UCSD-AML1 (cell line): ENCODE data around the gene NCAPD2.

ENCODE experiments used
- DNase-seq: peaks from one replicate; lab custom pipeline; 2025; ENCODE audit not compliant: unreplicated experiment; lab: John Stamatoyannopoulos, UW

Gene NCAPD2

DNA sequence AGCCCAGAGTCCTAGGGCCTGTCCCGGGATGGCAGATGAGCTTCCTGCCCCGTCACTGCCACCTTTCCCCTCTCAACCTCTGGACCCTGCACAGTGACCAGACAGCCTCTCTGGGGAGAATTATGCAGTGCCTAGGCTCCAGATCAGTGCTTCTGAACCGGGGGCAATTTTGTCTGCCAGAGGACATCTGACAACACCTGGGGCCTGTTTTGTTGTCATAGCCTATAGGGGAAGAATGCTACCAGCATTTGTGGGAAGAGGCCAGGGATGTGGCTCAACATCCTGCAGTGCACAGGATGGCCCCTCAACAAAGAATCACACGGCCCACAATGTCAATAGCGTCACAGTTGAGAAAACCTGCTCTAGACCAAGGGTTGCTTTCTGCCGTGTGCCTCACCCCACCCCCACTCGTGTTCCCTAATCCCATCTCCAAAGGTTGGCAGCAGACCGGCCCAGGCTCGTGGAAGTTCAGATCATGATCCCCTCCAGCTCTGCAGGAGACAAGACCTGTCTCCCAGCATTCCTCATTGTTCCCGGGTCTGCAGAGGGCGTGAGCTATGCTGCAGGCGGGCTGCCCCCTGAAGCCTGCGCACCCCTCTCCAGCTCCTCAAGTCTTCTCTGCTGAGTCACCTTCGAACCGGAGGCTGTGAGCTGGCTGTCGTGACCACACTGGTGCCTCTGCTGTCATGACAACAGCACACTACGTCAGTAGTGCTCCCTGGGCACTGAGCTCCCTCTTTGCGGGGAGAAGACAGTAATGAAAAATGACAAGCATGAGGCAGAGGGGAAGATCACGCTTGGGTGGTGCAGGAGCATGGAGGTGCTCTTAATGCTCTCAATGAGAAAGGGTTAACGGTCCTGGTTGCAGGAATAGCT is 38.4 kb downstream of the NCAPD2 start:
- DNase-seq, result peak; percentile 82

DNA sequence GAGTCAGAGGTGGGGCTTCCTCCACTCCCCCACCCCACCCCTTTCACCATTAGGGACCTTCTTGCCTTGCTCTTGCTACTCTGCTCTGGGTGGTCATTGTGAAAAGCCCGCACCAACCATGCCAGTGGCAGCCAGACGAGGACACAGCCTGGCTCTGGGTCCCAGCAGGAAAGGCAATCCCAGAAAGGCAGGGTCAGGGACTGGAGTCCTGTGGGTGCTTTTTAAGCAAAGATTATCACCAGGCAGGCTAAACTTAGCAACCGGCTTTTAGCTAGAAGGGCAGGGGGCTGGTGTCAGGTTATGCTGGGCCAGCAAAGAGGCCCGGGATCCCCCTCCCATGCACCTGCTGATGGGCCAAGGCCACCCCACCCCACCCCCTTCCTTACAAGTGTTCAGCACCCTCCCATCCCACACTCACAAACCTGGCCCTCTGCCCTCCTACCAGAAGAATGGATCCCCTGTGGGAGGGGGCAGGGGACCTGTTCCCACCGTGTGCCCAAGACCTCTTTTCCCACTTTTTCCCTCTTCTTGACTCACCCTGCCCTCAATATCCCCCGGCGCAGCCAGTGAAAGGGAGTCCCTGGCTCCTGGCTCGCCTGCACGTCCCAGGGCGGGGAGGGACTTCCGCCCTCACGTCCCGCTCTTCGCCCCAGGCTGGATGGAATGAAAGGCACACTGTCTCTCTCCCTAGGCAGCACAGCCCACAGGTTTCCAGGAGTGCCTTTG is 39.2 kb downstream of the NCAPD2 start:
- peak; percentile 81 for DNase-seq

DNA sequence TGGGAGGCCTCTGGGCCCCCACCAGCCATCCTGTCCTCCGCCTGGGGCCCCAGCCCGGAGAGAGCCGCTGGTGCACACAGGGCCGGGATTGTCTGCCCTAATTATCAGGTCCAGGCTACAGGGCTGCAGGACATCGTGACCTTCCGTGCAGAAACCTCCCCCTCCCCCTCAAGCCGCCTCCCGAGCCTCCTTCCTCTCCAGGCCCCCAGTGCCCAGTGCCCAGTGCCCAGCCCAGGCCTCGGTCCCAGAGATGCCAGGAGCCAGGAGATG is 39.7 kb downstream of the NCAPD2 start:
- no peak for DNase-seq

DNA sequence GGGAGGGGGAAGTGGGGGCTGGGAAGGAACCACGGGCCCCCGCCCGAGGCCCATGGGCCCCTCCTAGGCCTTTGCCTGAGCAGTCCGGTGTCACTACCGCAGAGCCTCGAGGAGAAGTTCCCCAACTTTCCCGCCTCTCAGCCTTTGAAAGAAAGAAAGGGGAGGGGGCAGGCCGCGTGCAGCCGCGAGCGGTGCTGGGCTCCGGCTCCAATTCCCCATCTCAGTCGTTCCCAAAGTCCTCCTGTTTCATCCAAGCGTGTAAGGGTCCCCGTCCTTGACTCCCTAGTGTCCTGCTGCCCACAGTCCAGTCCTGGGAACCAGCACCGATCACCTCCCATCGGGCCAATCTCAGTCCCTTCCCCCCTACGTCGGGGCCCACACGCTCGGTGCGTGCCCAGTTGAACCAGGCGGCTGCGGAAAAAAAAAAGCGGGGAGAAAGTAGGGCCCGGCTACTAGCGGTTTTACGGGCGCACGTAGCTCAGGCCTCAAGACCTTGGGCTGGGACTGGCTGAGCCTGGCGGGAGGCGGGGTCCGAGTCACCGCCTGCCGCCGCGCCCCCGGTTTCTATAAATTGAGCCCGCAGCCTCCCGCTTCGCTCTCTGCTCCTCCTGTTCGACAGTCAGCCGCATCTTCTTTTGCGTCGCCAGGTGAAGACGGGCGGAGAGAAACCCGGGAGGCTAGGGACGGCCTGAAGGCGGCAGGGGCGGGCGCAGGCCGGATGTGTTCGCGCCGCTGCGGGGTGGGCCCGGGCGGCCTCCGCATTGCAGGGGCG is 40.2 kb downstream of the NCAPD2 start, which contains the start of gene GAPDH:
Gene GAPDH (plus strand): TSS at position 595 of the 772 bp plus-strand sequence. CDS start 316 bp downstream, outside the sequence.
- peak; percentile 92 for DNase-seq

DNA sequence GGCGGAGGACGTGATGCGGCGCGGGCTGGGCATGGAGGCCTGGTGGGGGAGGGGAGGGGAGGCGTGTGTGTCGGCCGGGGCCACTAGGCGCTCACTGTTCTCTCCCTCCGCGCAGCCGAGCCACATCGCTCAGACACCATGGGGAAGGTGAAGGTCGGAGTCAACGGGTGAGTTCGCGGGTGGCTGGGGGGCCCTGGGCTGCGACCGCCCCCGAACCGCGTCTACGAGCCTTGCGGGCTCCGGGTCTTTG is 40.7 kb downstream of the NCAPD2 start:
- no peak for DNase-seq

DNA sequence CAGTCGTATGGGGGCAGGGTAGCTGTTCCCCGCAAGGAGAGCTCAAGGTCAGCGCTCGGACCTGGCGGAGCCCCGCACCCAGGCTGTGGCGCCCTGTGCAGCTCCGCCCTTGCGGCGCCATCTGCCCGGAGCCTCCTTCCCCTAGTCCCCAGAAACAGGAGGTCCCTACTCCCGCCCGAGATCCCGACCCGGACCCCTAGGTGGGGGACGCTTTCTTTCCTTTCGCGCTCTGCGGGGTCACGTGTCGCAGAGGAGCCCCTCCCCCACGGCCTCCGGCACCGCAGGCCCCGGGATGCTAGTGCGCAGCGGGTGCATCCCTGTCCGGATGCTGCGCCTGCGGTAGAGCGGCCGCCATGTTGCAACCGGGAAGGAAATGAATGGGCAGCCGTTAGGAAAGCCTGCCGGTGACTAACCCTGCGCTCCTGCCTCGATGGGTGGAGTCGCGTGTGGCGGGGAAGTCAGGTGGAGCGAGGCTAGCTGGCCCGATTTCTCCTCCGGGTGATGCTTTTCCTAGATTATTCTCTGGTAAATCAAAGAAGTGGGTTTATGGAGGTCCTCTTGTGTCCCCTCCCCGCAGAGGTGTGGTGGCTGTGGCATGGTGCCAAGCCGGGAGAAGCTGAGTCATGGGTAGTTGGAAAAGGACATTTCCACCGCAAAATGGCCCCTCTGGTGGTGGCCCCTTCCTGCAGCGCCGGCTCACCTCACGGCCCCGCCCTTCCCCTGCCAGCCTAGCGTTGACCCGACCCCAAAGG is 41.2 kb downstream of the NCAPD2 start:
- DNase-seq, result peak; percentile 83

DNA sequence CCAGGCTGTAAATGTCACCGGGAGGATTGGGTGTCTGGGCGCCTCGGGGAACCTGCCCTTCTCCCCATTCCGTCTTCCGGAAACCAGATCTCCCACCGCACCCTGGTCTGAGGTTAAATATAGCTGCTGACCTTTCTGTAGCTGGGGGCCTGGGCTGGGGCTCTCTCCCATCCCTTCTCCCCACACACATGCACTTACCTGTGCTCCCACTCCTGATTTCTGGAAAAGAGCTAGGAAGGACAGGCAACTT is 41.7 kb downstream of the NCAPD2 start:
- no peak for DNase-seq

DNA sequence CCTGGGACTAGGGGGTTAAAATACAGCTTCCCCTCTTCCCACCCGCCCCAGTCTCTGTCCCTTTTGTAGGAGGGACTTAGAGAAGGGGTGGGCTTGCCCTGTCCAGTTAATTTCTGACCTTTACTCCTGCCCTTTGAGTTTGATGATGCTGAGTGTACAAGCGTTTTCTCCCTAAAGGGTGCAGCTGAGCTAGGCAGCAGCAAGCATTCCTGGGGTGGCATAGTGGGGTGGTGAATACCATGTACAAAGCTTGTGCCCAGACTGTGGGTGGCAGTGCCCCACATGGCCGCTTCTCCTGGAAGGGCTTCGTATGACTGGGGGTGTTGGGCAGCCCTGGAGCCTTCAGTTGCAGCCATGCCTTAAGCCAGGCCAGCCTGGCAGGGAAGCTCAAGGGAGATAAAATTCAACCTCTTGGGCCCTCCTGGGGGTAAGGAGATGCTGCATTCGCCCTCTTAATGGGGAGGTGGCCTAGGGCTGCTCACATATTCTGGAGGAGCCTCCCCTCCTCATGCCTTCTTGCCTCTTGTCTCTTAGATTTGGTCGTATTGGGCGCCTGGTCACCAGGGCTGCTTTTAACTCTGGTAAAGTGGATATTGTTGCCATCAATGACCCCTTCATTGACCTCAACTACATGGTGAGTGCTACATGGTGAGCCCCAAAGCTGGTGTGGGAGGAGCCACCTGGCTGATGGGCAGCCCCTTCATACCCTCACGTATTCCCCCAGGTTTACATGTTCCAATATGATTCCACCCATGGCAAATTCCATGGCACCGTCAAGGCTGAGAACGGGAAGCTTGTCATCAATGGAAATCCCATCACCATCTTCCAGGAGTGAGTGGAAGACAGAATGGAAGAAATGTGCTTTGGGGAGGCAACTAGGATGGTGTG is 42.3 kb downstream of the NCAPD2 start:
- DNase-seq, result no peak

DNA sequence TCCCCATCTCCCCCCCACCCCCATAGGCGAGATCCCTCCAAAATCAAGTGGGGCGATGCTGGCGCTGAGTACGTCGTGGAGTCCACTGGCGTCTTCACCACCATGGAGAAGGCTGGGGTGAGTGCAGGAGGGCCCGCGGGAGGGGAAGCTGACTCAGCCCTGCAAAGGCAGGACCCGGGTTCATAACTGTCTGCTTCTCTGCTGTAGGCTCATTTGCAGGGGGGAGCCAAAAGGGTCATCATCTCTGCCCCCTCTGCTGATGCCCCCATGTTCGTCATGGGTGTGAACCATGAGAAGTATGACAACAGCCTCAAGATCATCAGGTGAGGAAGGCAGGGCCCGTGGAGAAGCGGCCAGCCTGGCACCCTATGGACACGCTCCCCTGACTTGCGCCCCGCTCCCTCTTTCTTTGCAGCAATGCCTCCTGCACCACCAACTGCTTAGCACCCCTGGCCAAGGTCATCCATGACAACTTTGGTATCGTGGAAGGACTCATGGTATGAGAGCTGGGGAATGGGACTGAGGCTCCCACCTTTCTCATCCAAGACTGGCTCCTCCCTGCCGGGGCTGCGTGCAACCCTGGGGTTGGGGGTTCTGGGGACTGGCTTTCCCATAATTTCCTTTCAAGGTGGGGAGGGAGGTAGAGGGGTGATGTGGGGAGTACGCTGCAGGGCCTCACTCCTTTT is 43.1 kb downstream of the NCAPD2 start:
- no peak for DNase-seq

DNA sequence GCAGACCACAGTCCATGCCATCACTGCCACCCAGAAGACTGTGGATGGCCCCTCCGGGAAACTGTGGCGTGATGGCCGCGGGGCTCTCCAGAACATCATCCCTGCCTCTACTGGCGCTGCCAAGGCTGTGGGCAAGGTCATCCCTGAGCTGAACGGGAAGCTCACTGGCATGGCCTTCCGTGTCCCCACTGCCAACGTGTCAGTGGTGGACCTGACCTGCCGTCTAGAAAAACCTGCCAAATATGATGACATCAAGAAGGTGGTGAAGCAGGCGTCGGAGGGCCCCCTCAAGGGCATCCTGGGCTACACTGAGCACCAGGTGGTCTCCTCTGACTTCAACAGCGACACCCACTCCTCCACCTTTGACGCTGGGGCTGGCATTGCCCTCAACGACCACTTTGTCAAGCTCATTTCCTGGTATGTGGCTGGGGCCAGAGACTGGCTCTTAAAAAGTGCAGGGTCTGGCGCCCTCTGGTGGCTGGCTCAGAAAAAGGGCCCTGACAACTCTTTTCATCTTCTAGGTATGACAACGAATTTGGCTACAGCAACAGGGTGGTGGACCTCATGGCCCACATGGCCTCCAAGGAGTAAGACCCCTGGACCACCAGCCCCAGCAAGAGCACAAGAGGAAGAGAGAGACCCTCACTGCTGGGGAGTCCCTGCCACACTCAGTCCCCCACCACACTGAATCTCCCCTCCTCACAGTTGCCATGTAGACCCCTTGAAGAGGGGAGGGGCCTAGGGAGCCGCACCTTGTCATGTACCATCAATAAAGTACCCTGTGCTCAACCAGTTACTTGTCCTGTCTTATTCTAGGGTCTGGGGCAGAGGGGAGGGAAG is 43.9 kb downstream of the NCAPD2 start:
- DNase-seq, result peak; percentile 79

DNA sequence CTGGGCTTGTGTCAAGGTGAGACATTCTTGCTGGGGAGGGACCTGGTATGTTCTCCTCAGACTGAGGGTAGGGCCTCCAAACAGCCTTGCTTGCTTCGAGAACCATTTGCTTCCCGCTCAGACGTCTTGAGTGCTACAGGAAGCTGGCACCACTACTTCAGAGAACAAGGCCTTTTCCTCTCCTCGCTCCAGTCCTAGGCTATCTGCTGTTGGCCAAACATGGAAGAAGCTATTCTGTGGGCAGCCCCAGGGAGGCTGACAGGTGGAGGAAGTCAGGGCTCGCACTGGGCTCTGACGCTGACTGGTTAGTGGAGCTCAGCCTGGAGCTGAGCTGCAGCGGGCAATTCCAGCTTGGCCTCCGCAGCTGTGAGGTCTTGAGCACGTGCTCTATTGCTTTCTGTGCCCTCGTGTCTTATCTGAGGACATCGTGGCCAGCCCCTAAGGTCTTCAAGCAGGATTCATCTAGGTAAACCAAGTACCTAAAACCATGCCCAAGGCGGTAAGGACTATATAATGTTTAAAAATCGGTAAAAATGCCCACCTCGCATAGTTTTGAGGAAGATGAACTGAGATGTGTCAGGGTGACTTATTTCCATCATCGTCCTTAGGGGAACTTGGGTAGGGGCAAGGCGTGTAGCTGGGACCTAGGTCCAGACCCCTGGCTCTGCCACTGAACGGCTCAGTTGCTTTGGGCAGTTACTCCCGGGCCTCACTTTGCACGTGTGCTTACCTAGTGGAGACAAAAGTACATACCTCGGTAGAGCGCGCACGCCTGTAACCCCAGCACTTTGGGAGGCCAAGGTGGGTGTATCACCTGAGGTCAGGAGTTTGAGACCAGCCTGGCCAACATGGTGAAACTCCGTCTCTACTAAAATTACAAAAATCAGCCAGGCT is 44.8 kb downstream of the NCAPD2 start:
- DNase-seq, result peak; percentile 27

DNA sequence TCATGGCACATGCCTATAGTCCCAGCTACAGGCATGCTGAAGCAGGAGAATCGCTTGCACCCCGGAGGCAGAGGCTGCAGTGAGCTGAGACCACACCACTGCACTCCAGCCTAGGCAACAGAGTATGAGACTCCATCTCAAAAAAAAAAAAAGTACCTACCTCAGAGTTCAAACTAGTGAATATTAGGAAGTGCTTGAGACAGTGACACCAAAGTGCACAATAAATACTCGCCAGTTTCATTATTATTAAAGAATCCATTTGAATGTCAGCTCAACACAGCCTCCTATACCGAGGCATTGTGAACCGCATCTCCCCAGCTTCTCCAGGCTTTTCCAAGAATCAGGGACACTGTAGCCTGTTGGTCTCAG is 45.4 kb downstream of the NCAPD2 start:
- no peak for DNase-seq

DNA sequence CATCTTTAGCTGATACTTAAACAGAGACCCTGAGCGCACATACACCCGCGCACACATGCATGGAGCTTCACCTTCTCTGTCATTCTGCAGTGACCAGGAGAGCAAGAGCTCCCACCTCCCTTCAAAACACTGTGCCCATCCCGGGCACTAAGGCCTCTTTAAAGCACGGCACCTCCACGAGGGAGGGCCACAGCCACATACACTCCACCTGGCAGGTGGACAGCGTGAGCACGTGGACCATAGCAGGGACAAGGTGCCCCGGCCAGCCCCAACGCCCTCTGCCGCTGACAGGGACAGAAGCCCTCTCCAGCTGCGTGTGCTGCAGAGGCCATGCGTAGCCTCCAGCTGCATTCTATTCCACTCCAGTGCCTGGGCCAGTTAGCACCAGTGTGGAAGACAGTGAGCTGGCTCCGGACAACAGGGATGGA is 45.8 kb downstream of the NCAPD2 start:
- DNase-seq, result no peak

DNA sequence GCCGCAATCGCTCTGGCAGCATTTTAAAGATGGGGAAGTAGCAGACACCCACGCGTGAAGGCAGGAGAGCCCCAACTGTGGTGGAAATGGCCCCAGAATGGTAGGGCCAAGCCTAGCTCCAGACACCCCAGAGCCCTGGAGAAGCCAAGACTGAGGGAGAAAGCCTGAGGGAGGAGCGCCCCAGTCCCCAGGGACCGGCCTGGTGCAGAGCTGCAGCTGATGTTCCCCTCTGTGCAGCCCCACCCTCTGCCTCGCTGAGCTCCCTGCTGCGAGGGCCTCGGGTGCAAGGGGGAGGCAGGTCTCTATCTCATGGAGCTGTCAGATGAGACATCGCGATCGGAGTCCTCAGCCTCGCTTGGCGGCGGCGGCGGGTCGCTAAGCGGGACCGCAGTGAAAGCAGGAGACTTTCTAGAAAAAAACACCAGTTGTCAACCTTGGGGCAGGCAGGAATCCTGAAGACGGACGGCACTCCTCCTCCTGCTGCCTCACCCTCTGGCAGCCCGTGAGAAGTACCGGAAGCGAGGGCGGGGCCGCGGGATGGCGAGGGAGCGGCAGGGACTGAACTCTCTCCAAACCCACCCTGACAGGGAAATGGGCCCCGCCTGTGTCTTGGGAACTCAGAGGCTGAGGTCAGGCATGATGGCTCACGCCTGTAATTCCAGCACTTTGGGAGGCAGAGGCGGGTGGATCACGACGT is 46.4 kb downstream of the NCAPD2 start:
- peak; percentile 79 for DNase-seq

DNA sequence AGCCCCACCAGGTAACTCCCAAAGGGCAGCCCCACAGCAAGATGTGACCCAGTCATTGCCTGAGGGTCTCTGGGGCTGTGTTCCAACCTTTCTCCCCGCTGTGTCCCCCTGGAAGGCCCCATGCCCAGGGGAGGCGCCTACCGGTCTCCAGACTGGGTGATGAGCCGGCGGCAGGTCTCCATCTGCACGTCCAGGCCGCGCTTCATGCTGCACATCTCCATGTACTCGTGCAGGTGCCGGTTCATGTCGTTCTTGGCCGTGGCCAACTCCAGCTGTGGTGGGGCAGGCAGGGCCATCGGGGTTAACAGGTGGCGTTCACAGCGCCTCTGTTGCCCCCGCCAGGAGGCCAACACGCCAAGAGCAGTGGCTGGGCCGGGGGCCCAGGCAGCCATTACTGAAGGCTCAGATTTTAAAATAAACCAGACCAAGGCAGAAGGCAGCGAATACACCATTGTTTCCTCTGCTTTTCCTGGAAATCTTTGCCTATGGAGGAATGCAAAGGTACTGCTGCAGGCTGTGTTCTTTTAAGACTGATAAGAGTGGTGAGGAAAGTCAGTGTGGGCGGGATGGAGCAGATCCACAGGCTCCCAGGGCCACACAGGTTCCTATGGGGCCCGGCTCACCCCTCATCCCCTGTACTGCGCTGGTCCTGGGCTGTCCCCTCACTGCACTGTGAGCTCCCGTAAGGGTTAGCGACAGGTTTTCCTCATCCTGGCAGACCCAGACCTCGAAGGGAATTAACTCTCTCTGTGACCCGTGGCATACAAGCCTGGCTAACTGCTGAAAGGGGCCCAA is 47.7 kb downstream of the NCAPD2 start:
- no peak for DNase-seq

DNA sequence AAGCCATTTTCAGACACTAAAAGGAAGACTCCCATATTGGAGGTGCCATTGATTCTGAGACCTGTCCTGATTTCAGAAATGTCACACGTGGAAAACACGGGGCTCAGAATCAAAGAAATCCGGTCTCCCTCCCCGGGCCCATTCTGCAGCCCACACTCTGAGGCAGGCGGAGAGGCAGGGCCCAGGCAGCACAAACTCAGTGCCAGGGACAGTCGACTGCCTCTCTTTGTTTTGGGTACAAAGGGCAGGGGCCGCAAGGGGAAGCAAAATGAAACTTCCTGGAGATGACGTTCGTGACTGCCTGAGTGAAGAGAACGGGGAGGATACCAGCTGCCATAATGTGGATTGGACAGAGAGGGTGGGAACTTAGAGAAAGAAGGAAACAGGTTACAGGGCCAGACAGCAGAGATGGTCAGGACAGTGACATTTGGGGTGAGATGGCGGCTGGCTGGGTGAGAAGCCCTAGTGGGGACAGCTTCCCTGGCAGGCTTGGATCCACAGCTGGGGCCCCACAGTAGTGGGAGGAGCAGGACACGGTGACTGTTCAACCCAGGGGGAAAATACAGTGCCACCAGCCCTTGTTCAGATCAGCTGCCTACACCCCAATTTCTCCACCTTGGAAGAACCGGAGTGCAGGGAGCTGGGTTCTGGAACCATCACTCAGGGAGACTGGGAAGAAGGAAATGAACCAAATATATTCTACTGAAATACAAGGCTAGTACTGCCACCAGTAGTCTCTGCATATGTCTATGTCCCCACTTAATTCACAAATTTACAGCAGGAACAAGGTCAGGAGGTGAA is 48.5 kb downstream of the NCAPD2 start:
- DNase-seq, result no peak
